Smooth muscle cell of the umbilical artery (primary cell): ENCODE data around the gene PTPRT. TPM values are rescaled to one million over a fixed set of nuclear protein-coding genes. Genes with fewer than 3 reads are reported as not detected.

ENCODE experiments used
- total RNA-seq: library from RNA; depleted of rRNA; stranded (reverse); fragments of >200 nt; gene quantifications from 2 replicates; pipeline ENCODE4 v1.2.3, GENCODE V29; 2014

Gene PTPRT
- not detected in 2 replicates for total RNA-seq

DNA sequence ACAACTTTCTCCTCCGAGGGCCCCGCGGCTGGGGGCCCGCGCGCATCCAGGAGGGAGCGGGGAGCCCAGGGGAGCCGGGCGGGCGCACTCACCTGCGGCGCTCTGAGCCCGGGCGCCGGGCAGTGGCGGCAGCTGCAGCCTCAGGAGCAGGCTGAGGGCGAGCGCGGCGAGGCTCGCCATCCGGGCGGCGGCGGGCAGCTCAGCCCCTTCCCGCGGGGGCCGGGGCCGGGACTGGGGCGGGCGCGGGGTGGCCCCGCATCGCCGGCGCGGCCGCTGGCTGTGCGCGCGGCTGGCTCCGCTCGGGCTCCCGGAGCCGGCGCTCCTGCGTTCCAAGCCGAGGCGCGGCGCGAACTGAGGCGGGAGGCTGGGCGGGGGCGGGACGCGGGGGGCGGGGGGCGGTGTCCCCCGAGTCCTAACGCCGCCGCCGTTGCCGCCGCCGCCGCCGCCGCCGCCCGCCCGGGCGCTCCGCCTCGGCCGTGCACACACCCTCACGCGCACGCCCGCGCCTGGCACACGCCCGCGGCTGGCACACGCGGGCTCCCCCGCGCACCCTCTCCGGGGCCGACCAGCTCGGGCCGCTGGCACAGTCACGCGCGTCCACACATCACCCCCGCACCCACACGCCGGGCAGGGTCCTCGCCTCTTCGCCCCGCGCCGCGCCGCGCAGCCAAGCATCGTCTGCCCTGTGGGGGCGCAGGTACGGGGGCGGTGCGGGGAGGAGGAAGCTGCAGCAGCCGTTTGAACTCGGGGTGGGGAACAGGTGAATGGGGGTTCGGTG, at the start of gene PTPRT:
Gene PTPRT (minus strand): TSS at position 353 of the 778 bp plus-strand sequence. CDS start 173 bp downstream, at position 180.

